ENCODE data around the gene DIMT1.
A peak's percentile ranks its signal among the peaks of the same experiment; 100 is the strongest.

Gene DIMT1

GRCh38 chr5:62341783-62342475 is 61.8 kb downstream of the DIMT1 start:
- peak overlapping the region; percentile 86 for H3K27ac Mint-ChIP-seq
- DNase-seq (ENCODE audit: low spot score in 2 of 2): peak in 1 of 2 donors; percentile 51
- H3K9me3 Mint-ChIP-seq: no peaks in the 10 kb centered on the region
- H3K36me3 Mint-ChIP-seq: peaks cover 92% of the 10 kb centered on the region
- peaks cover 66% of the 10 kb centered on the region for H3K4me1 Mint-ChIP-seq
- peak overlapping the region; percentile 67 for H3K4me3 Mint-ChIP-seq
- peak; percentile 79 for ATAC-seq

- Mint-ChIP-seq H3K4me1 (peaks cover 72% of the 10 kb centered on the region), H3K27ac (peak overlapping the region; percentile 86)
- ATAC-seq: peak; percentile 72
Measured at GRCh38 chr5:62340979-62341378, 62.7 kb downstream of the DIMT1 start.

GRCh38 chr5:62340392-62340791 is 63.3 kb downstream of the DIMT1 start:
- no peak for ATAC-seq
- Mint-ChIP-seq H3K9me3 (no peaks in the 10 kb centered on the region), H3K4me3 (no peak overlapping the region), H3K4me1 (peaks cover 77% of the 10 kb centered on the region), H3K36me3 (peaks cover 92% of the 10 kb centered on the region), H3K27ac (no peak overlapping the region)
- no peak for DNase-seq (ENCODE audit: low spot score in 2 of 2)

More at GRCh38 chr5:62340979-62341378, 62.7 kb downstream of the DIMT1 start:
- H3K4me3 Mint-ChIP-seq: peak overlapping the region; percentile 67
- DNase-seq (ENCODE audit: low spot score in 2 of 2): no peak
- no peaks in the 10 kb centered on the region for H3K9me3 Mint-ChIP-seq
- peaks cover 92% of the 10 kb centered on the region for H3K36me3 Mint-ChIP-seq
